Adrenal gland (tissue), 5 donors: ENCODE data around the gene MAML2.

Source experiments
- CTCF ChIP-seq, 6 experiments: fragments of 450-650 bp in 4 of 6; fragments of 200-600 bp in 2 of 6; sonication (generic) in 1 of 6; IDR thresholded peaks; 1 replicate in 5 of 6; 2 replicates in 1 of 6; pipeline versions ENCODE4 v1.5.1 to v1.8.0; 2016 to 2021; ENCODE audit warnings: antibody characterized with exemption in 6 of 6, mild to moderate bottlenecking in 2 of 6, moderate library complexity in 1 of 6
- POLR2A ChIP-seq, 2 donors: fragments of 450-650 bp; IDR thresholded peaks; one replicate each; pipeline ENCODE4 v1.6.1; 2017; ENCODE audit warnings: antibody characterized with exemption in 2 of 2, mild to moderate bottlenecking in 2 of 2, moderate library complexity in 1 of 2
- donor health status: DM: no; HTN: no; CAD: no.

DNA sequence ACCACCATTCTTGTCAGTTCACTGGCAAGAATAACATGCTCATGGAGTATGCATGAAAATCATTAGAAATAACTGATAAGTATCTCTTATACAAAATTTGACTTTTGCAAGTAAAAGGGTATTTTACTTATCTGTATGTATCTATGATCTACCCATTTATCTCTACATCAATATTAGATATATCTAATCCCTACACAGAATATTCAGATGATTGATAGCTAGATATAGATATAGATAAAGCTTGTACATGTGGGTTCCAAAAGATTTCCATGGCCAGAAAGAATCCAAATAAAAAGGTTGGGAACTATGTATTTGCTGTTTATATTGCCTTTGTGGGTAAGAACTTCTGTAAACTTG is 185.5 kb downstream of the MAML2 start:
- no peak for TF ChIP-seq POLR2A (IDR thresholded peaks at IDR 0.05)
- peak in 1 of 6 experiments; percentile 1 for TF ChIP-seq CTCF (IDR thresholded peaks at IDR 0.05)
